CD1c-positive myeloid dendritic cell (primary cell): ENCODE measurements around the gene LBHD2.

Experiments
- DNase-seq: peaks from one replicate; pipeline ENCODE4 v3.0.0-alpha.2; 2016; ENCODE audit errors: extremely low spot score

The LBHD2 gene

GRCh38 chr14:103068351-103069073 is 15.5 kb upstream of the LBHD2 start:
- DNase-seq, result no peak

GRCh38 chr14:103070263-103070885 is 13.6 kb upstream of the LBHD2 start:
- no peak for DNase-seq

GRCh38 chr14:103070971-103071542 is 13.0 kb upstream of the LBHD2 start:
- DNase-seq, result no peak

- DNase-seq, result peak; percentile 52
Measured at GRCh38 chr14:103071544-103072251, 12.3 kb upstream of the LBHD2 start.

GRCh38 chr14:103072595-103073366 is 11.2 kb upstream of the LBHD2 start:
- no peak for DNase-seq

GRCh38 chr14:103073367-103073875 is 10.6 kb upstream of the LBHD2 start:
- DNase-seq, result no peak

GRCh38 chr14:103073876-103074728 is 9.9 kb upstream of the LBHD2 start:
- no peak for DNase-seq

- peak; percentile 97 for DNase-seq
Measured at GRCh38 chr14:103074729-103075367, 9.2 kb upstream of the LBHD2 start.

- peak; percentile 89 for DNase-seq
Measured at GRCh38 chr14:103078420-103078749, 5.6 kb upstream of the LBHD2 start.

- DNase-seq, result no peak
Measured at GRCh38 chr14:103078860-103079587, 5.0 kb upstream of the LBHD2 start.

GRCh38 chr14:103081951-103082350 is 2.1 kb upstream of the LBHD2 start:
- no peak for DNase-seq

GRCh38 chr14:103085106-103086091 is 1.4 kb downstream of the LBHD2 start:
- no peak for DNase-seq

- no peak for DNase-seq
Measured at GRCh38 chr14:103086771-103087342, 2.8 kb downstream of the LBHD2 start.

GRCh38 chr14:103087343-103087835 is 3.4 kb downstream of the LBHD2 start:
- DNase-seq, result no peak

- DNase-seq, result no peak
Measured at GRCh38 chr14:103088921-103089320, 4.9 kb downstream of the LBHD2 start.

- DNase-seq, result no peak
Measured at GRCh38 chr14:103089386-103090335, 5.7 kb downstream of the LBHD2 start.
